22Rv1 (cell line): ENCODE data around the gene HECA.

Experiments
- CTCF ChIP-seq: fragments of 450-650 bp; IDR thresholded peaks from 2 replicates; pipeline ENCODE4 v1.5.1; 2017; ENCODE audit warnings: mild to moderate bottlenecking
- ZFX ChIP-seq: fragments of 450-650 bp; IDR thresholded peaks from 2 replicates; pipeline ENCODE4 v1.6.1; 2017; ENCODE audit warnings: antibody characterized with exemption, borderline replicate concordance

- TF ChIP-seq CTCF: no peak
- TF ChIP-seq ZFX: no peak
Observed at GRCh38 chr6:139129284-139129683, 5.6 kb upstream of the HECA start.
